HG03196 (cell line): ENCODE measurements around the gene CEP78.
"Not testable (repeated sequence)": the region's sequence is repeated elsewhere in the genome, so short reads cannot be mapped to it uniquely, and the experiment has no call there.

Experiments used
- ATAC-seq: cut with Tn5 transposase; IDR thresholded peaks from one replicate; pipeline ENCODE4 v1.9.1; 2021; ENCODE audit not compliant: unreplicated experiment

CEP78 gene

GRCh38 chr9:78235762-78236550, at the start of gene CEP78:
Gene CEP78, plus strand, starts transcription at chr9:78236075. Its CDS starts 276 bp downstream, at chr9:78236351.
- ATAC-seq: peak; percentile 99

- ATAC-seq: no peak
Observed at GRCh38 chr9:78187763-78188484, 48.0 kb upstream of the CEP78 start.

GRCh38 chr9:78188594-78188993, 47.3 kb upstream of the CEP78 start:
- ATAC-seq: no peak

- no peak for ATAC-seq
Observed at GRCh38 chr9:78189001-78189400, 46.9 kb upstream of the CEP78 start.

GRCh38 chr9:78189461-78189860, 46.4 kb upstream of the CEP78 start:
- no peak for ATAC-seq

GRCh38 chr9:78191931-78192330, 43.9 kb upstream of the CEP78 start:
- no peak for ATAC-seq

GRCh38 chr9:78196258-78196657, 39.6 kb upstream of the CEP78 start:
- ATAC-seq: no peak

- ATAC-seq: peak; percentile 74
Observed at GRCh38 chr9:78201158-78201777, 34.6 kb upstream of the CEP78 start.

GRCh38 chr9:78207319-78207718, 28.6 kb upstream of the CEP78 start:
- no peak for ATAC-seq

GRCh38 chr9:78207901-78208300, 28.0 kb upstream of the CEP78 start:
- no peak for ATAC-seq

GRCh38 chr9:78209127-78209526, 26.7 kb upstream of the CEP78 start:
- ATAC-seq: no peak

- no peak for ATAC-seq
Observed at GRCh38 chr9:78210841-78211301, 25.0 kb upstream of the CEP78 start.

GRCh38 chr9:78212868-78213267, 23.0 kb upstream of the CEP78 start:
- no peak for ATAC-seq

GRCh38 chr9:78213712-78214111, 22.2 kb upstream of the CEP78 start:
- ATAC-seq: no peak

GRCh38 chr9:78214492-78214891, 21.4 kb upstream of the CEP78 start:
- no peak for ATAC-seq

GRCh38 chr9:78215706-78216105, 20.2 kb upstream of the CEP78 start:
- no peak for ATAC-seq

GRCh38 chr9:78218890-78219289, 17.0 kb upstream of the CEP78 start:
- no peak for ATAC-seq

- no peak for ATAC-seq
Observed at GRCh38 chr9:78221425-78221824, 14.4 kb upstream of the CEP78 start.

GRCh38 chr9:78221841-78222240, 14.0 kb upstream of the CEP78 start:
- not testable (repeated sequence) for ATAC-seq

GRCh38 chr9:78230761-78231160, 5.1 kb upstream of the CEP78 start:
- ATAC-seq: no peak

- ATAC-seq: not testable (repeated sequence)
Observed at GRCh38 chr9:78232471-78232870, 3.4 kb upstream of the CEP78 start.

GRCh38 chr9:78234810-78235209, 1.1 kb upstream of the CEP78 start:
- no peak for ATAC-seq
